ENCODE data around the gene NOP10. TPM values are rescaled to one million over a fixed set of nuclear protein-coding genes. Genes with fewer than 3 reads are reported as not detected.

NOP10 gene
- polyA plus RNA-seq, 1 experiment: 262 TPM

DNA sequence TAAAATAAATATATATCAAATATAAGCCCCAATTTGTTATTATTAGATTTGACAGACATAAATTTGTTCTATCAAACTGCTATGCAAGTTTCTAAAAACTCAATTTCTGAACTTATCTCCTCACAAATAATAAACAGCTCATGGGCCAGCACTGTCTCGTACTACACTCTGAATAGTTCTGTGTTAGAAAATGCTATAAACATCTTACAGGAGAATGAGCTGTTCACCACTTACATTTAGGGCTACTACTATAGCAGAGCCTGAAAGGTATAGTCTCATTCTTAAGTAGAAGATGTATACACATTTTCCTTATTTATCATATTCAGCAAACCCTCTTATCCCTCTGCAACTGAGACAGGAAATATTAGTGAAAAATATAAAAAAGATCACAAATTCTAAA is 18.0 kb downstream of the NOP10 start:
- POLR2A ChIA-PET: no interaction called here
- H3K27ac ChIP-seq (ENCODE audit: low read depth, low read length): no peak overlapping the region
- TF ChIP-seq, protein P1, sequence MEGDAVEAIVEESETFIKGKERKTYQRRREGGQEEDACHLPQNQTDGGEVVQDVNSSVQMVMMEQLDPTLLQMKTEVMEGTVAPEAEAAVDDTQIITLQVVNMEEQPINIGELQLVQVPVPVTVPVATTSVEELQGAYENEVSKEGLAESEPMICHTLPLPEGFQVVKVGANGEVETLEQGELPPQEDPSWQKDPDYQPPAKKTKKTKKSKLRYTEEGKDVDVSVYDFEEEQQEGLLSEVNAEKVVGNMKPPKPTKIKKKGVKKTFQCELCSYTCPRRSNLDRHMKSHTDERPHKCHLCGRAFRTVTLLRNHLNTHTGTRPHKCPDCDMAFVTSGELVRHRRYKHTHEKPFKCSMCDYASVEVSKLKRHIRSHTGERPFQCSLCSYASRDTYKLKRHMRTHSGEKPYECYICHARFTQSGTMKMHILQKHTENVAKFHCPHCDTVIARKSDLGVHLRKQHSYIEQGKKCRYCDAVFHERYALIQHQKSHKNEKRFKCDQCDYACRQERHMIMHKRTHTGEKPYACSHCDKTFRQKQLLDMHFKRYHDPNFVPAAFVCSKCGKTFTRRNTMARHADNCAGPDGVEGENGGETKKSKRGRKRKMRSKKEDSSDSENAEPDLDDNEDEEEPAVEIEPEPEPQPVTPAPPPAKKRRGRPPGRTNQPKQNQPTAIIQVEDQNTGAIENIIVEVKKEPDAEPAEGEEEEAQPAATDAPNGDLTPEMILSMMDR (IDR thresholded peaks at IDR 0.05; ENCODE audit: low read depth, low read length): no peak
- DNase-seq (ENCODE audit: low read depth, low spot score): no peak
- no peaks in the 10 kb centered on the region for H3K27me3 ChIP-seq (ENCODE audit: control insufficient read depth, insufficient read depth, low read length)
- no peaks in the 10 kb centered on the region for H3K9me3 ChIP-seq (ENCODE audit: control insufficient read depth, insufficient read depth, low read length)
- no peak overlapping the region for H3K4me3 ChIP-seq (ENCODE audit: low read depth, low read length)
- CTCF ChIA-PET: no interaction called here

DNA sequence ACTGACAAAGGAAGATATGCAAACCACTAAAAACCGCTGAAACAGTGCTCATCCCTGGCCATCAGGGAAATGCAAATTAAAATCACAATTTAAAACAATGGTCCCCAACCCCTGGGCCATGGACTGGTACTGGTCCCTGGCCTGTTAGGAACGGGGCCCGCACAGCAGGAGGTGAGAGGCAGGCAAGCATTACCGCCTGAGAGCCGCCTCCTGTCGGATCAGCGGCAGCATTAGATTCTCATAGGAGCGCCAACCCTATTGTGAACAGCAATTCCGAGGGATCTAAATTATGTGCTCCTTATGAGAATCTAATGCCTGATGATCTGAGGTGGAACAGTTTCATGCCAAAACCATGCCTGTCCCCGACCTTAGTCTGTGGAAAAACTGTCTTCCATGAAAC is 19.7 kb downstream of the NOP10 start:
- TF ChIP-seq, protein P1 (IDR thresholded peaks at IDR 0.05; ENCODE audit: low read depth, low read length): no peak
- H3K27me3 ChIP-seq (ENCODE audit: control insufficient read depth, insufficient read depth, low read length): no peaks in the 10 kb centered on the region
- no peaks in the 10 kb centered on the region for H3K9me3 ChIP-seq (ENCODE audit: control insufficient read depth, insufficient read depth, low read length)
- ChIA-PET POLR2A (no interaction called here), CTCF (no interaction called here)
- DNase-seq (ENCODE audit: low read depth, low spot score): no peak
- no peak overlapping the region for H3K27ac ChIP-seq (ENCODE audit: low read depth, low read length)
- no peak overlapping the region for H3K4me3 ChIP-seq (ENCODE audit: low read depth, low read length)

DNA sequence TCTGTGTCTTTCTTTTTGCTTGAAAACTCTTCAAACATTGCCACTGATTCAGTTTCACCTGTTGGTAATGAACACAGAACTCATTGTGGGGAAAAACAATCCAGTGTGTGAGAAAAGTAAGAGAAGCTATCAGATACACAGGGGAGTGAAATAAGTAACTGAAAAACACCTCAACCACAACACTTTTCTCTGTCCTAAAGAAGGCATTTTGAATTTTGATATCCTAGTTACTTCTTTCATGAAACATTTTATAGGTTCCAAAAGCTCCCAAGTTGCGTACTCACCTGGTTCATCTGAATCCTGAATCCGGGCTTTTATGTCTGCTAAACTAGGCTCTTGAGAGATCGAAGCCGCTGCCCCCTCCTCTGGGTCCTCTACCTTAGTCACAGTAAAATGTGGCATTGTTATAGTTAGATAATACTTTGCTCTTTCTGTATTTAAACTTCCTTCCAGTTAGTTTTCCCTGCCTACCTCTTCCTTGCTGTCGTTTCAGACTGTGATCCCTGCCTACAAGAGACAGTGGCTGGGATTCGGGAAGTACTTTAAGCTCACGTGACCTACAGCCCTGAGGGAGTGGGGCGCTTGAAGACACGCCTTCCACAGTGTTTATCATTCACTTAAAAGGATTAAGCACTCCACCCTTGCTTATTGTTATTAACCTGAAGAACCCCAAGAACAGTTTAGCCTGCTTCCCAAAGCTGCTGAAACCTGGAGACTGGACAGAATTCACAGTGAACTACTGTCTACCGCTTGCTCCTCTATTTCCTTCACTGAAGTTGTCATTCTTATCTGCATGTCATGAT is 24.5 kb downstream of the NOP10 start:
- no peak for DNase-seq (ENCODE audit: low read depth, low spot score)
- no peaks in the 10 kb centered on the region for H3K27me3 ChIP-seq (ENCODE audit: control insufficient read depth, insufficient read depth, low read length)
- TF ChIP-seq, protein P1 (IDR thresholded peaks at IDR 0.05; ENCODE audit: low read depth, low read length): no peak
- POLR2A ChIA-PET: interaction anchor here (0.7 to 1.4 kb wide), 2 partner anchors 11 to 19 kb away, joined by 3 to 9 read pairs; partner anchors contain the start of gene SLC12A6
- CTCF ChIA-PET: interaction anchor here (1.0 kb wide), 1 partner anchor 22 kb away, joined by 3 read pairs; no protein-coding TSS in a partner anchor
- peak overlapping the region; percentile 57 for H3K4me3 ChIP-seq (ENCODE audit: low read depth, low read length)
- no peak overlapping the region for H3K27ac ChIP-seq (ENCODE audit: low read depth, low read length)
- no peaks in the 10 kb centered on the region for H3K9me3 ChIP-seq (ENCODE audit: control insufficient read depth, insufficient read depth, low read length)

DNA sequence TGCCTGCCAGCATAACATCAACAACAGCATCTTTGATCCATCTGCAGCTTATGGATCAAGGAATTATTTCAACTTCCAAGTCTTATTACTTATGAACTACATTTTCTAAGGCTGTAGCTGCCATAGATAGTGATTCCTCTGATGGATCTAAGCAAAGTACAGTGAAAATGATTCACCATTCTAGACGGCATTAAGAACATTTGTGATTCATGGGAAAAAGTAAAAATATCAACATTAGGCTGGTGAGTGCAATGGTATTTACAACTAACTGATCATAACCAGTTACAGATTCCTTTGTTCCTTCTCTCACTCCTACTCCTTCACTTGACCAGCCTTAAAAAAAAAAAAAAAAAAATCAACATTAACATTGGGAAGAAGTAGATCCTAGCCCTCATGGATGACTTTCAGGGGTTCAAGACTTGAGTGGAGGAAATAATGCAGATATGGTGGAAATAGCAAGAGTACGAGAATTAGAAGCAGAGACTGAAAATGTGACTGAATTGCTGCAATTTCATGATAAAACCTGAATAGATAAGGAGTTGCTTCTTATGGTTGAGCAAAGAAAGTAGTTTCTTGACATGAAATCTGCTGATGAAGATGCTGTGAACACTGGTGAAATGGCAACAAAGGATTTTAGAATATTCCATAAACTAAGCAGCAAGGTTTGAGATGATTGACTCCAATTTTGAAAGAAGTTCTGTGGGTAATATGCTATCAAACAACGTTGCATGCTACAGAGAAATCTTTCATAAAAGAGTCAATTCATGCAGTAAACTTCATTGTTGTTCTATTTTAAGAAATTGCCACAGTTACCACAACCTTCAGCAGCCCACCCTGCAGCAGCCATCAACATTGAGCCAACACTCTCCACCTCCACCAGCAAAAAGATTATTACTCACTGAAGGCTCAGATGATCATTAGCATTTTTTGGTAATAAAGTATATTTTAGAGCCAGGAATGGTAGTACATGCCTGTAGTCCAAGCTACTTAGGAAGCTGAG is 28.1 kb downstream of the NOP10 start:
- H3K27me3 ChIP-seq (ENCODE audit: control insufficient read depth, insufficient read depth, low read length): no peaks in the 10 kb centered on the region
- ChIA-PET POLR2A (no interaction called here), CTCF (no interaction called here)
- DNase-seq (ENCODE audit: low read depth, low spot score): no peak
- H3K9me3 ChIP-seq (ENCODE audit: control insufficient read depth, insufficient read depth, low read length): no peaks in the 10 kb centered on the region
- TF ChIP-seq, protein P1 (IDR thresholded peaks at IDR 0.05; ENCODE audit: low read depth, low read length): no peak
- H3K27ac ChIP-seq (ENCODE audit: low read depth, low read length): no peak overlapping the region
- no peak overlapping the region for H3K4me3 ChIP-seq (ENCODE audit: low read depth, low read length)
